Fibroblast of pulmonary artery (primary cell): ENCODE results near the gene IRAK3.

ENCODE experiments used
- DNase-seq: peaks from one replicate; pipeline ENCODE4 v3.0.0-alpha.2; 2010; ENCODE audit warnings: low read depth
- H3K4me3 ChIP-seq: replicated peaks from 2 replicates; pipeline ENCODE4 v1.5.1; 2011; ENCODE audit warnings: low read depth, mild to moderate bottlenecking, control low read depth, low read length, moderate library complexity
- TF ChIP-seq, protein P1 (sequence below): IDR thresholded peaks from 2 replicates; pipeline ENCODE4 v1.5.1; 2011; ENCODE audit warnings: mild to moderate bottlenecking, control low read depth, low read length, inconsistent platforms; ENCODE audit errors: missing control alignments

The IRAK3 gene

DNA sequence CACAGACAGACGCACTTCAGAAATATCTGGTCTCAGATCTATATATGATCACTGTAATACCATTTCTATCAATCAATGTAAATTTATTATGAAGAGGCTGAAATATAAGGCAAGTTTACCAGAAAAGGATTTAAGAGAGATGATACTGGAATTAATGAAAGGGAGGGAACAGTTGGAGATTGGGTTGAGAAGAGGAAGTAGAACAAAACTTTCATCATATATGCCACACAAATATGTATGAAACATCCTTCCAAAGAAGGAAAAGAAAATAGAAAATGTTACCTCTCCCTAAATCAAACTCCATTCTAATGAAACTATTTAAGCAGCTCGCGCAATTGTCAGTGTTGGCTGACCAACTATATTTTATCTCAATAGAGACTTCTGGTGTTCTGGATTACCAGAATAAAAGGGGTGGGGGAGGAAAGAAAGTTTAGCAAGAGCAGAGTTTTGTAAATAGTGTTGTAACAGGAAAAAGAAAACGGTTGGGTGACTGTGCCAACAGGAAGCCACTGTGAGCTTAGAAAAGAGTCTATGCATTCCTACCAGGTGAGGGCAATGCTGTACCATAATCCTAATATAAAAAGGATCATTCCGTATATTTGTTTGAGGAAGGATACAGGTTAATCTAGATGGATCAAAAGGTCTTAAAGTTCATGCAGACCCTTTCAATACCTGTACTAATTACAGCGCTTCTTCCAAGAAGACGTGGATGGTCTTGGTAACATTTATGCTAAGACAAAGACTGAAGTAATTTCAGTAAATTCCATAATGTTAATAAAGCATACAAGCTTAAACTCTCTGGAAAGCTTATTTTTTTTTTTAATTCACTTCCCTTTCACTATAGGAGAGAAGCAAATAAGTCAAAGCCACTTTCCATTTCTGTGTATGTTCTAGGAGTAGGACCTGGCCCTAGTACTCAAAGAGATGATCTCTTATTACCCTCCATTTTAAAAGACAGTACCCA lies 43.9 kb upstream of the IRAK3 start:
- no peak overlapping the region for H3K4me3 ChIP-seq
- DNase-seq, result peak; percentile 96
- TF ChIP-seq, protein P1, sequence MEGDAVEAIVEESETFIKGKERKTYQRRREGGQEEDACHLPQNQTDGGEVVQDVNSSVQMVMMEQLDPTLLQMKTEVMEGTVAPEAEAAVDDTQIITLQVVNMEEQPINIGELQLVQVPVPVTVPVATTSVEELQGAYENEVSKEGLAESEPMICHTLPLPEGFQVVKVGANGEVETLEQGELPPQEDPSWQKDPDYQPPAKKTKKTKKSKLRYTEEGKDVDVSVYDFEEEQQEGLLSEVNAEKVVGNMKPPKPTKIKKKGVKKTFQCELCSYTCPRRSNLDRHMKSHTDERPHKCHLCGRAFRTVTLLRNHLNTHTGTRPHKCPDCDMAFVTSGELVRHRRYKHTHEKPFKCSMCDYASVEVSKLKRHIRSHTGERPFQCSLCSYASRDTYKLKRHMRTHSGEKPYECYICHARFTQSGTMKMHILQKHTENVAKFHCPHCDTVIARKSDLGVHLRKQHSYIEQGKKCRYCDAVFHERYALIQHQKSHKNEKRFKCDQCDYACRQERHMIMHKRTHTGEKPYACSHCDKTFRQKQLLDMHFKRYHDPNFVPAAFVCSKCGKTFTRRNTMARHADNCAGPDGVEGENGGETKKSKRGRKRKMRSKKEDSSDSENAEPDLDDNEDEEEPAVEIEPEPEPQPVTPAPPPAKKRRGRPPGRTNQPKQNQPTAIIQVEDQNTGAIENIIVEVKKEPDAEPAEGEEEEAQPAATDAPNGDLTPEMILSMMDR, result peak; percentile 79

DNA sequence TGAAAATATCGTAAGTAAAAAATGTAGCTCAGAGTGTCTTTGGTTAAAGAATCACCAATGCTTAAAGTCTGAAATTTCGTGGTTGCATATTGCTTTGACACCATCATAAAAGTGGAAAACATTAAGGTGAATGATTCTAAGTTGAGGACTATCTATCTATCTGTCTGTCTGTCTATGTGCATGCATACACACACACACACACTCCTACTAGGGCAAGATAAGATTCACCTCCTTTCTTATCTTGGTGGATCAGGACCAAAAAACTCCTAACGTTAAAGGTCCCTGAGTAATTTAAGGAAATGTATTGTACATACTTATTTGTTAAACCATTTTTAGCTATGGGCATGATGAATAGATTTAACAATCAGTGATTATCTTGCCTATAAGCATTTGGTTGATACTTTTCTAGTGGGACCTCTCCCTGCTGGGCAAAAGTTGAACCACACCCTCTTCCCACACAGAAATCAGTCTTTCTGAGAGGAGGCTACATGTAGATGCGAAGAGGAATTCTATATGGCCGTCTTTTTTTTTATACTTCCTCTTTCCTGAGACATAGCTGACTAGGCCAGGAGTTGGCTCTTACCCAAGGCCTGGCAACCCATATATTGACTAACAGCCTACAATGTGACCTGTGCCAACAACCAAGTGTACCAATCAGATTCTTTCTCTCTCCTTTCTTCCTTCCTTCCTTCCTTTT lies 39.2 kb upstream of the IRAK3 start:
- TF ChIP-seq, protein P1, result peak; percentile 21
- DNase-seq, result no peak

DNA sequence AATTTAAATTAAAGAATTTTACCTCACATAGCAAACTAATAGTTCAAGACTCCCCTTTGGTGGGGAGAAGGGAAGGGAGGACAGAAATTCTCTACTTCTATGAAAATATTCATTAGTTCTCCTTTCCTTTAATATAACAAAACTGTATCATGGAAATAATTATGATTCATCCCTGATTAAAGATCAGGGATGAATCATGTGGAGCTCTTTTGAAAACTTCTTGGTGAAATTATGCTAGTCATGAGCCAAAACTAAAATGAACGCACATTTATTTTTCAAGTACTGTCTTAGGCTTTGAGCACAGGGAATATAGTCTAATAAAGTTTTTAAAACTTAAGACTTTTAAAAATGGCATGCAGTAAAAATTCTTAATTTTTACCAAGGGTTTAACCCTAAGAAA lies 36.3 kb upstream of the IRAK3 start:
- TF ChIP-seq, protein P1, result no peak
- DNase-seq, result peak; percentile 47
- no peak overlapping the region for H3K4me3 ChIP-seq

More for the DNA sequence above, 39.2 kb upstream of the IRAK3 start:
- H3K4me3 ChIP-seq, result no peak overlapping the region

DNA sequence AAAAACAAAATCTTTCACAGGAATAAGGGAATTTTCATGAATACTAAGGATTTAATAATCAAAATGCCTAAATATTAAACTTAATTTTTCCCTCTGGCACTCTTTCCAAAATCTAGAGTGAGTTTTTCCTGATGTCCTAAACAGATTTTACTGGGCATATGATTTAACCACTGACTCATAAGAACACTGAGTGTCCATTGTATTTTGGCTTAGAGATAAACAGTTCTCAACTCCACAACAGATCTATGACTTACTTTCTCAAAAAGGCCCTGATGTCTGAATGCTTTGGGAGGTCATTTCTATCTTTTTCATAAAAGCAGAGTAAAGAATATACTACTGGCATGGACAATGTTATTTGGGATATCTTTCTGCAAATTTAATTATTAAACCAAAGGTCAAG lies 34.2 kb upstream of the IRAK3 start:
- no peak overlapping the region for H3K4me3 ChIP-seq
- TF ChIP-seq, protein P1, result no peak
- peak; percentile 51 for DNase-seq

DNA sequence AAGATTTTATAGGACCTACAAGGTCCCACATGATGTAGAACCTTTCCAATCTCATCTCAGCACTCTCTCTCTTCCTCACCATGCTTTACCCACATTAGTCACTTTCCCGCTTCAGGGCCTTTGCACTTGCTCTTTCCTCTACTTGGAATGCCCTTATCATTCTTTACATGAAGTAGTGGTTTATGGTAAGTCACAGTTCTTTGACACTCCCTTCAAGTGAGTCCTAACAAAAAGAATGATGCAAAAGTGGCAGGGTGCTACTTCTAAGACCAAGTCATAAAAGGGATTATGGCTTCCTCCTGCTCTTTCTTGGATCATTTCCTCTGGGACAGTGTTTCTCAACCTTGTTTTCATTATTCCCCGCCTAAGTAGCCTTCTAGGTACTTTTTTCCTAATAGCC lies 32.4 kb upstream of the IRAK3 start:
- TF ChIP-seq, protein P1, result no peak
- DNase-seq, result peak; percentile 45
- no peak overlapping the region for H3K4me3 ChIP-seq

DNA sequence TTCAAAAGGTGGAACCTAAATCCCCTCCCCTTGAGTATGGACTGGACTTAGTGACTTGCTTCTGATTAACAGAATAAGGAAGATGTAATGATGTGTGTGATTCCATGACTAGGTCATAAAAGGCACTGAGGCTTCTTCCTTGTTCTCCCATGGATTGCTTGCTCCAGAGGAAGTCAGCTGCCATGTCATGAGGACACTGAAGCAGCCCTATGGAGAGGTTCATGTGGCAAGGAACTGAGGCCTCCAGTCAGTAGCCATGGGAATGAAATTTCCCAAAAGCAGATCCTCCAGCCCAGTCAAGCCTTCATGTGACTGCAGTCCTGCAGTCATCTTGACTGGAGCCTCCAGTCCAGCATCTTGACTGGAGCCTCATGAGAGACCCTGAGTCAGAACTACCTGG lies 29.9 kb upstream of the IRAK3 start:
- TF ChIP-seq, protein P1, result no peak
- DNase-seq, result no peak
- H3K4me3 ChIP-seq, result no peak overlapping the region
